NCI-H1694 treated with DMSO at 0.1 percent for 48 hours (cell line): ENCODE measurements around the gene LAIR1.

ENCODE experiments used
- DNase-seq: peaks from one replicate; lab custom pipeline; 2025; lab: John Stamatoyannopoulos, UW

Gene LAIR1

DNA sequence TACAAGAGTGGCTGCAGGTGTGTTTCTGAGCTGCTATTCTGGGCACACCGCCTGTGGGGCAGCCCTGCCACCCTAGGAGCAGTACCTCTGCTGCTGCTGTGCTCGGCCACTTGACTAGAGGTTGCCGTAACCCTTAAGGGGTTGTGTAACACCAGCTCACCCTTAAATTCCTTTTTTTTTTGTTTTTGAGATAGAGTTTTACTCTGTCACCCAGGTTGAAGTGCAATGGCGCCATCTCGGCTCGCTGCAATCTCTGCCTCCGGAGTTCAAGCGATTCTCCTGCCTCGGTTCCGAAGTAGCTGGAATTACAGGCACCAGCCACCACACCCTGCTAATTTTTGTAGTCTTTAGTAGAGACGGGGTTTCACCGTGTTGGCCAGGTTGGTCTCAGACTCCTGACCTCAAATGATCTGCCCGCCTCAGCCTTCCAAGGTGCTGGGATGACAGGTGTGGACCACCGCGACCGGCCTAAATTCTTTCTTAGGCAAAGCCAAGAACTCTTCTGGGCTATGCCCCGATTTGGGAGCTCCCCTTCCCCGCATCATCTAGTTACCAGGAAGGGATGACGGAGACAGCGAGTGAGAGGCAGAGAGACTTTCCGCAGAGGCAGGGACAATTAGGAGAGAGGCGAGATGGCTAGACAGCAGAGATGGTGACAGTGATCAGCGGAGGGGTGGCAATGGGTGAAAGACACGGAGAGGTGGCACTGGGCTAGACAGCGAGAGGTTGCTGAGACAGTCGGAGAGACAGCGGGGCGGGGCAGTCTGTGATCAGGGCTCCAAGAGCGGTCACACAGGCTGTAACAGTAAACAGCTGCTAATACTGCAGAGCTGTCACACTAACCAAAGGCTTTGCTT is 47.4 kb downstream of the LAIR1 start:
- DNase-seq, result no peak

DNA sequence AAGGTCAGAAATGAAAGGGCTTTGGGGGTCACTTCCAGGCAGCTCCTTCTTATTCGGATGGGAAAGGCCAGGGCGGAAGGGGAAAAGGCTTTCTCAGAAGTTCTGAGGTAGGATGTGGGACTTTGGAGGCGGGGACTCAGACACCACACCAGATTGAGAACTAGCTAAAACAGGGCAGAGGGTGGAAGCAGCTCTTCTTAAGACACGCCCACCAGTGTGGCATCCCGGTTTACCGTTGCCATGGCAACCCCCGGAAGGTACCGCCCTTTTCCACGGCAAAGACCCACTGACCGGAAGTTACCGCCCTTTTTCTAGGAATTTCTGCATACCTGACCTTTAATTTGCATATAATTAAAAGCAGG is 48.0 kb downstream of the LAIR1 start:
- no peak for DNase-seq

DNA sequence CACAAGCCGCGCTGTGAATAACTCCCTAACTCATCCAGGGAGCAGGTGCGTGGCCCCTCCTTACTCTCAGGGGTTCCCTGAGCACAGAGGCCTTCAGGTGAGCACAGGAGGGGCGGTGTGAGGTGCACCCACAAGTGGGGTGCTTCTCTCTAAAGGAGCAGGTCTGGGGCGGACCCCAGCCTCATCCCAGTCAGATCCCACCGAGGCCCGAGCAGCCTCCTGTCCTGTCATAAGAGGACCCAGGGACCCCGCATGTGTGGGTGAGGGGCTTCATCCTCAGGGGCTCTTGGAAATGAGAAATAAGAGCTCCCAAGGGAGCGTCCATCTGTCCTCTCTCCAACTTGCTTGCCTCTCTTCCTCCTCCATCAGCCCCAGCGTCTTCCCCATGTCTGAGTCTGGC is 48.8 kb downstream of the LAIR1 start:
- DNase-seq, result no peak

DNA sequence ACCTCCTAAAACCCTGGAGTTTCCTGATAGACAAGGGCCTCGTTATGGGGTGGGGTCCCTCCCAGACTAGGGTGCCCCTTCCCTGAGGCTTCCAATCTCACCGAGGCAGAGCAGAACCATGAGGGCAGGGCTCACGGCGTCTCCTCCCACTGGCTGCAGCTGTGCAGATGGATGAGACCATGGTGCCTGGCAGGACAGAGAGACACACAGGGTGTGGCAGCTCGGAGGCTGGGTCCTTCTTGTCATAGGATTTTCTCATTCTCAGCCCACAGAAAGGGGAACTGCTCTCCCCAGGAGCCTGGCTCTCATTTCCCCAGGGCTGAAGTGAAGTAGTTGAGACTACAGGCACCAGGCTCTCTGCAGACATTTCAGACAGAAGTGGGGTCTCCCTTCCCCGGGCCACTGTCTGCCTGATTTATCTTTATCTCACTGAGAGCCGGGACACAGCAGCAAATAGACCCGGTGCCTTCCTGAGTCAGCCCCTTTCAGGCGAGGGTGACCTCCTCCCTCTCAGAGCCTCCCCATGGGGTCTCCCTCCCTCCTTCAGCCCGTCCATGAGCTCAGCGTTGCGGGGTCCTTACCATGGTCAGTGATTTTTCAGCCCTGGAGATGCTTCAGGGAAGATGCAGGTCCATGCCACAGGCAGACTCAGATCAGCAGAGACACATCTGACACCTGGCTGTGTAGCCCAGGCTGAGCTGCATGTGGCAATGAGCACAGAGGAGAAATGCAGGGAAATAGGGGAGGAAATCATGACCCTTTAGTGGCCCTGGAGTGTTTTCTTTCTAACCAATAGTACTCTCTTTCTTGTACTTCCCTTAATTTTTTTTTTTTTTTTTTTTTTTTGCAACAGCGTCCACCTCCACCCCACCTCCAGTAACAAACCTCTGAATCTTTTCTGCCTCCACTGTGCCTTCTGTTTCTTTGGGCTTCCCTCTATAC is 52.0 kb downstream of the LAIR1 start, which contains the start of gene LILRA5:
Gene LILRA5, minus strand, starts transcription at position 731 of the 942 bp plus-strand sequence. Its CDS starts 147 bp downstream, at position 584.
- DNase-seq, result no peak

DNA sequence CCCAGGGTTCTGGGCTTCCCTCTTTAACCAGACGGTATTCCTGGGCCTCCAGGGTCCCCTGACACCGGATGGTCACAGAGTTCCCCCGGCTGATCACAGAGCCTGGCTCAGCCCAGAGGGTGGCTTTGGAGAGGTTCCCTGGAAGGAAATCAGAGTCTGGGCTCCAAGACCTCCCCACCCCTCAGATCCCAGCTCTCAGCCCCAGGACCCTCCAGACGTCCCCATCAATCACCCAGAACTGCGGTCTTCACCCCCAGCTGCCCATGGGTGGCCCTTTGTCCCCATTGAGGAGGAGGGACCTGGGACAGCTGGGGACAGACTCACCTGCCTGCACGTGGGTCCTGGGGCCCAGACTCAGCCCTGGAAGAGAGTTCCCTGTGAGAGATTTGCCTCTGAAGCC is 52.7 kb downstream of the LAIR1 start:
- DNase-seq, result no peak

DNA sequence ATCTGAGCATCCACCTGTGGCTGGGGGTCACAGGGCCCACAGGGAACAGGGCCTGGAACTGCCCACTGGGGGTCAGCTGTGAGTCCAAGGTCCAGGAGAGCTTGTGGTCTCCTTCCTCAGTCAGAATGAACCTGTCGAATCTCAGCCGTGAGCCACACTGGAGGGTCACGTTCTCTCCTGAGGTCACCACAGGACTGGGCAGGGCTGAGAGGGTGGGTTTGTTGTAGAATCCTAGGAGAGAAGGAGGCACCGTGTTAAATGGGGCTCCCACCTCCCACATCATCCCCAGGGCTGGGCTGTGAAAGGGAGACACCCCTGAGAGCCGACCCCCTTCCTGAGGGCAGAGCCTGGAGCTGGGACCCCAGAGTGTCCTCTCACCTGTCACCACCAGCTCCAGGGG is 53.2 kb downstream of the LAIR1 start:
- no peak for DNase-seq

DNA sequence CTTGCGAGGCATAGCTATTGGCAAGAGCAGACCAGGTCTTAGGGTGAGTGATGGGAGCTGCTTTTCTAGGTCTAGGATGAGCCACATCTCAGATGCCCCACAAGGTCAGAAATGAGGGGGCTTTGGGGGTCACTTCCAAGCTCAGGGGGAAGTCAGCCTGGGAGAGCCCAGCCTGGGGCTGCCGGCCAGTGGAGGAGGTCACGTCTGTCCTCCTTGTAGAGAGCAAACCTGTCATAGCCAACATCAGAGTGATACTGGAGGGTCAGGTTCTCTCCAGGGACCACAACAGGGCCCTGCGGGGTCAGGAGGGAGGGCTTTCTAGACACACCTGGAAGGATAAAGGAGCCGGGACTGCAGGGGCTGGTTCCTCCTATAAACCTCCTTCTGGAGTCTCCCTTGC is 54.2 kb downstream of the LAIR1 start:
- no peak for DNase-seq

DNA sequence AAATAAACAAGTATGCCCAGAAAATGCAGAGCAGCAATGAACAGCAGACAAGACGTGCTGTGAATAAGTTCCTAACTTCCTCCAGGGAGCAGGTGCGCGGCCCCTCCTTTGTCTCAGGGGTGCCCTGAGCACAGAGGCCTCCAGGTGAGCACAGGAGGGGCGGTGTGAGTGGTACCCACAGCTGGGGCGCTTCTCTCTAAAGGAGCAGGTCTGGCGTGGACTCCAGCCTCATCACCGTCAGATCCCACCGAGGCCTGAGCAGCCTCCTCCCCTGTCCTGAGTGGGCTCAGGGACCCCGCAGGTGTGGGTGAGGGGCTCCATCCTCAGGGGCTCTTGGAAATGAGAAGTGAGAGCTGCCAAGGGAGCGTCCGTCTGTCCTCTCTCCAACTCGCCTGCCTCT is 54.9 kb downstream of the LAIR1 start:
- no peak for DNase-seq

DNA sequence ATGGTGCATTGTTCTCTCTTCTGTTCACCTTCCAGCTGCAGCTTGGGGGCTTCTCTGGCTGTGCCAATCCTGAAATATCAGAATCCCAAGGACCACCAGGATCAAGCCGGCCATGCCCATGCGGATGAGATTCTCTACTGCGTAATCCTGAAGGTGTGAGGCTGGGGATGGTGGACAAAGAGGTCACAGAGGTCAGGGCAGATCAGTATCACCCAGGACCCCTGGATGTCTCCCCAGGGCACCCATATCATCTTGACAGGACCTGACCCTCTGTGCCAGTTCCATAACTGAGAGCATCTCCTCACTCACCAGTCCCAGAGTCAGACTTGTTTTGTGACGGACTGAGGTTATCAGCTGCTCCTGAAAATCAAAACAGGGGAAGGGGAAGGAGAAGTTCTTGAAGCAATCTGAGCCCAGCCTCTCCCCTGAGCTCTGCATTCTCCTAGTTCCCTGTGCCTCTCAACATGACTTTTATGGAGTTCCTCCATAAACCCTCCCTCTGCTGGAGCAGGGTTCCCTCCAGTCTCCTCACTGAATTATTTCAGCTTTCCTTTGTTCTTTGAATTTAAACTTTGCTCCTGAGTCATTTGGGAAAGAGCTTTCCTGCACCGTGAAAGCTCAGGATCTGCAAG is 57.2 kb downstream of the LAIR1 start:
- DNase-seq, result no peak

DNA sequence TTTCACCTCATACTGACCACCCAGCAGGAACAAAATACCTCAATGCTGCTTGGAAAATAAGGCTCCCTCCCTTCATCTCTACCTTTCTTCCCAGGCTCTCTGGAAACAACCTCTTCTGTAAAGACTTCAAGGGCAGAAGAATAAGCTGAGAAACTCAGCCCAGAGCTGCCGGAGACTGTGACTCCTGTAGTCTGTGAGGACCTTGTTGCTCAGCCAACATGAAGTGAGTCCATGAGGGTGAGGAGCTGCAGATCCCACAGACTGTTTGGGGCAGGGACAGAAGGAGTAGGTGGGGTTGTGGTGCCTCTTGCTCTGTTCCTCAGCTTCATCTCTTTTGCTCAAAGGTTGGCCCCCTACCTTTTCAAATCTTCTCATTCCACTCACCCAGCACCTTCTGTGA is 59.6 kb downstream of the LAIR1 start:
- DNase-seq, result no peak

DNA sequence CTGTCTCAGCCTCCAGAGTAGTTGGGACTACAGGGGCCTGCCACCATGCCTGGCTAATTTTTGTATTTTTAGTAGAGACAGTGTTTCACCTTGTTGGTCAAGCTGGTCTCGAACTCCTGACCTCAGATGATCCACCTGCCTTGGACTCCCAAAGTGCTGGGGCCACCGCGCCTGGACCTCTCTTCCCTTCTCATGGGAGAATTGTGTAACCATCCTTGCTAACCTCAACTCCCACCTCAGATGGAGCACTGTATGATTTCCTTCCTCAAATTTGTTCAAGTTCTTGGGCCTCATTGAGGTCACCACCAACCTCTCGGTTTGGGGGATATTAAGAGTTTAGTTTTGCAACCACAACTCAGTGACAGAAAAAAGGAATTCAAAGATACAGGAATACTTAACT is 62.5 kb downstream of the LAIR1 start:
- DNase-seq, result no peak
